Stimulated activated CD4-positive, alpha-beta T cell treated with anti-CD3 and anti-CD28 coated beads, Interleukin-2, amount 100 ng/mL, for 4 hours (primary cell): ENCODE data around the gene BICC1.

Source experiments
- DNase-seq: peaks from one replicate; pipeline ENCODE4 v3.0.0-alpha.2; 2020; ENCODE audit warnings: low read depth

The BICC1 gene

GRCh38 chr10:58515291-58515941 lies 2.7 kb downstream of the BICC1 start:
- DNase-seq, result no peak

DNA sequence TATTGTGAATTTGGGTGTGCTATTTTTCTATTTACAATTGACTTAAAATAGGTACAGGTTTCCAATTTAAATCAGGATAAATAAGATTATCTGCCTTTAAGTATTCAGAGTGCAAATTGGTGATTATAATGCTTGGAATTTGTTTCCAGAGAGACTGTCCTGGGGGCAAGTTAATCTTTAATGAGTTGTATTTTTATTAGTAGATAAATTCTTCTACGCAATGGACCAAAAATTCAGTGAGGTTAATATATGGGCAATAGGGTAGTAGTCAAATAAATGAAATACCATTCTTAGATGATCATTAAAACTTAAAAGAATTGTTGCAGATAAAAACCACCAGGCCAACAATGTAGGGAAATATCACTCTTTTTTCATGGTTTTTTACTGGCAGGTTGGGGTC lies 3.4 kb downstream of the BICC1 start:
- DNase-seq, result no peak

DNA sequence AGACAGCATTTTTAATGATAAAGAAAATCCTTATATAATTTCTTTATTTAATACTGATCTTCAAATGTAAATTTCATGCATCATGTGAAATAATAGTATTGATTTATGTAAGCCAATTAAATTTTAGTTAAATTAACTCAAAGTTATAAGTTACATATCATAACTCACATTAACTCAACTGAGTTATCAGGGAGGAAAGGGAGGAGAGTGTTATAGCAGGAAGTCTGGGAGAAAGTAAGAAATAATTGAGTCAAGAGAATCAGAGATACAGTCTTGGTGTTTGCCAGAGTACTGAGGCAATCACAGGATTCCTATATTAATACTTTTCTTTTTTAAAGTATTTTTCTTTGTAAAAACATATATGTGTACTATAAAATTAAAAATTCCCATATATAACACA lies 4.0 kb downstream of the BICC1 start:
- no peak for DNase-seq

GRCh38 chr10:58517081-58517480 lies 4.4 kb downstream of the BICC1 start:
- no peak for DNase-seq

- no peak for DNase-seq
Measured at GRCh38 chr10:58517491-58518355, 5.1 kb downstream of the BICC1 start.

DNA sequence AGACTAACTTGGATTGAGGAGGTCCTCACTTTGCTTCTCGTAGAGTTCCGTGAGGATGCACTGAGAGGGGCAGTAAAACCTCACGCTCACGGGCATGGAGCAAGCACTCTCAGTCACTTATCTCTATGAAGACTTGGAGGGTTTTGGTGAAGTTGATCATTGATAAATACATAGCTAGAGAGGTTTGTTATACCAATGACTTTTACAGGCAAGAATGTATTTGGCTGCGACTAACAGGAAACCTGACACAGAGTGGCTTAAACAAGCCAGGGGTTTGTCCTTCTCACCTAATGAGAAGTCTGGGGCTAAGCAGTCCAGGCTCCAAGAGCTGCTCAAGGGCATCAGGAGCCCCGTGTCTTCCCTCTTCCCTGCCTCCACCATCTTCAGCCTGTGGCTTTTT lies 6.1 kb downstream of the BICC1 start:
- DNase-seq, result no peak

GRCh38 chr10:58529077-58529728 lies 16.5 kb downstream of the BICC1 start:
- no peak for DNase-seq

- no peak for DNase-seq
Measured at GRCh38 chr10:58531084-58531695, 18.5 kb downstream of the BICC1 start.

DNA sequence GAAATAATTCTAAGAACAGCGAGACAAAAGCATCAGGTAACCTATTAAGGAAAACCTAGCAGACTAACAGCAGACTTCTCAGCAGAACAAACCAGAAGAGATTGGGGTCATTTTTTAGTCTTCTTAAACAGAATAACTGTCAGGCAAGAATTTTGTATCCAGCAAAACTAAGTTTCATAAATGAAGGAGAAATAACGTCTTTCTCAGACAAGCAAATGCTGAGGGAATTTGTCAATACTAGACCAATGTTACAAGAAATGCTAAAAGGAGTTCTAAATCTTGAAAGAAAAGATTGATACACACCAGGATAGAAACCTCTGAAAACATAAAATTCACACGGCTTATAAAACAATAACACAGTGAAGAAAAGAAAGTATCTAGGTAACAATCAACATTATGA lies 22.6 kb downstream of the BICC1 start:
- DNase-seq, result no peak

DNA sequence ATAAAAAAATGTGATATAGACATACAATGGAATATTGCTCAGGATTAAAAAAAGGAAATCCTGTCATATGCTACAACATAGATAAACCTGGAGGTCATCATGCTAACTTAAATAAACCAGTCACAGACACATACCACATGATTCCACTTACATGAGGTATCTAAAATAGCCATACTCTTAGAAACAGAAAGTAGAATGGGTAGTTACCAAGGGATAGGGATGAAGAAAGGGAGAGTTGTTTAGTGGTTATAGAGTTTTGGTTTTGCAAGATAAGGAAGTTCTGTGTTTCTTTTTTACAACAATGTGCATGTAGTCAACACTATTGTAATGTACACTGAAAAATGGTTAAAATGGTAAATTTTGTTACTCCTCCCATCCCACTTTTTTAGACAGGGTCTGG lies 30.5 kb downstream of the BICC1 start:
- DNase-seq, result no peak

GRCh38 chr10:58544135-58544534 lies 31.5 kb downstream of the BICC1 start:
- DNase-seq, result no peak

DNA sequence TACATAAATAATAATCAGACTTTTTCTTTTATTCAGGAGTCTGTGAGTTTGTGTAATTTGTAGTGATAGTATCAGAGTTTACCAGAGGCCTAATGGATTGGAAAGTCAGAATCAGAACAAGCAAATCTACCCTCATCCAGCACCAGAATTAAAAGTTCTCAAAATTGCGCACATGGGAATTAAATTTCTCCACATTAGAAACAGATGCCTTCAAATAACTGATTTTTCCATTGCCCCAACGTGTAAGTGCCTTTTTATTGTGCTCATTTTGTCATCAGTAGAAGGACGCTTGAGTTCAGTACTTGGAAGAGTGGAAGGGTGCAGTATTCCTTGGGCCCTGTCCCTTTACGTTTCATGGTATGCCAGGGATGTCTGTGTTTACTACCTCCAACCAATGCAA lies 32.8 kb downstream of the BICC1 start:
- no peak for DNase-seq

GRCh38 chr10:58546137-58546536 lies 33.5 kb downstream of the BICC1 start:
- DNase-seq, result no peak

GRCh38 chr10:58546722-58547445 lies 34.2 kb downstream of the BICC1 start:
- DNase-seq, result no peak

DNA sequence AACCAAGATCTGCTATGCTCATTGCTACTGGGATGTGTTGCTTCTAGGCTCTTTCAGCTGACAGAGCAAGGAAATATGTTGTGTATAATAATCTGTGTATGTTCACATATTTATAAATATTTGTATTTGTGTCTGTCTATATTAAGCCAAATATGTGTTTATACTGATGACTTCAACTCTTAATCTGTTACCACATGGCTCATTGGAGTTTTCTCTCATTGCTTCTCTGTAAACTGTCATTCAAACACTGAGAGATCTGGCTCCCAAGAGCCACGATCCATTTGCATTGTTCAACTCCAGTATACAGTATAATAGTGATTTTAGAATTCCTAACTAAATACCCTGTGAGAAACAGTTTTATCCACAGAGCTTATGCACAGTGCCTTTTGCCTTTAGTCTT lies 35.3 kb downstream of the BICC1 start:
- DNase-seq, result no peak

- no peak for DNase-seq
Measured at GRCh38 chr10:58554316-58554715, 41.6 kb downstream of the BICC1 start.

DNA sequence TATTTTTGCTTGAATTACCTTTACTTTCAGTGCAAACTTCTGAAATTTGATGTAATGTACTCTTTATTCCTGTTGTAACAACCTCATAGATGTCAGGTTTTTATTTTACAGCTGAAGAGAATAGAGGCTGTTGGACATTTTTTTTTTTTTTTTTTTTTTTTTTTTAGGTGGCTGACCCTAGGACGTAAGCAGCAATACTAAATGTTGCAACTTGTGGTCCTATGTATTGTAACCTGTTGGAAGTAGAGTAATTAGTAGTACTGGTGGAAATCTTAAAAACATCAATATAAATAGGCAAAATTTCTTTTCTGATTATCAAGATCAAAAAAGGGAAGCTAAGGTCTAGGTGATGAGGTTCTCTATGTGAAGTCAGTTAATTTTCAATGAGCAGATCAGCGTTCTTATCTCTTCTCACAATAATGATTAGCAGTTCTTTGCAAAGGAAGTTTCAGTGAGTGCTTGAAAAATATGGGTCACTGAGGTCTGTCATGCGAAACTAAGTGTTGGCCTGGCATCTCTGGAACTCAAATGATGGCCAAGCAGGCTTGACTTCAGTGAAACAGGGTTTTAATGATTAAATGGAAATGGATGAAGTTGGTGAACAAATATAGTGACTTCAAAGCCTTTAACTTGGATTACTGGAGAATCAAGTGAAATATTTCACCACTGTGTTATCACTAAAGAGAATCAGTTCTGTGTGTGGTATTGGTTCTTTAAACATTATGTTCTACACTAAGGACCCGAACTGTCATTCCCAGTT lies 42.7 kb downstream of the BICC1 start:
- no peak for DNase-seq

- no peak for DNase-seq
Measured at GRCh38 chr10:58555930-58556311, 43.2 kb downstream of the BICC1 start.

DNA sequence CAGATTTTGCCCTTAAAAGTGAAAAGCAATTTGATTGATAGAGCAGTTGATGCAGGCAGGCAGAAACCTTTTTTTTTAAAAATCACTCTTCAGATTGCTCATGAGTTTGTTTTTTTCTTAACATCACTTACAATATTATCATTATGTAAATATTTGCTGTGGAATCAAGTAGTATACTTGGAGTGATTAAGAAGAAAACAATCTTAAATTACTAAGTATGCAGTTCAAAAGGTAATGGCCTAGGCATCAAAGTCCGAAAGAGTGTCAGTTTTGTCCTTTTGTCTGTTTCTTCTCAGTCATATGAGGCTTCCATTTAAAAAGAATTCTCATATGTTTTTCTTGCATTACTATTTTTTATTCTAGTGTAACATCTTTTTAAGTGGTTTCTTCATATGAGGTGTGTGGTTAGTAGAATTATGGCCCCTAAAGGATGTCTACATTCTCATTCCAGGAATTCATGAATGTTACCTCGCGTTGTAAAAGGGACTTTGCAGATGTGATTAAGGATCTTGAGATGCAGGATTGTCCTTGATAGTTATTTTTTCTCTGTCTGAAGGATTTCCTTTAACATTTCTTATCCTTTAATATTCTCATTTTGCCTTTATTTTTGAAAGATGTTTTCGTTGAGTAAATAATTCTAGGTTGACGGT lies 44.0 kb downstream of the BICC1 start:
- DNase-seq, result no peak

GRCh38 chr10:58557714-58558113 lies 45.0 kb downstream of the BICC1 start:
- DNase-seq, result no peak

GRCh38 chr10:58560068-58560467 lies 47.4 kb downstream of the BICC1 start:
- no peak for DNase-seq
